Suprapubic skin (tissue), 3 donors: Measurements from ENCODE around the gene ACSL1.

Experiments used
- CTCF ChIP-seq, 2 donors: fragments of 200-600 bp in 1 of 2; fragments of 450-650 bp in 1 of 2; sonication (generic) in 1 of 2; IDR thresholded peaks; one replicate each; pipeline ENCODE4 v1.5.1; 2016 to 2019; ENCODE audit warnings: antibody characterized with exemption in 2 of 2, mild to moderate bottlenecking in 1 of 2, moderate library complexity in 1 of 2
- EP300 ChIP-seq: sonication (generic); formaldehyde crosslinking; IDR thresholded peaks from one replicate; pipeline ENCODE4 v1.6.1; 2017; ENCODE audit warnings: antibody characterized with exemption
- POLR2A ChIP-seq, 2 donors: fragments of 450-650 bp; IDR thresholded peaks; one replicate each; pipeline ENCODE4 v1.6.1; 2017; ENCODE audit warnings: antibody characterized with exemption in 2 of 2, mild to moderate bottlenecking in 2 of 2, moderate library complexity in 2 of 2

- TF ChIP-seq CTCF (IDR thresholded peaks at IDR 0.05), result no peak
- no peak for TF ChIP-seq POLR2A (IDR thresholded peaks at IDR 0.05)
- TF ChIP-seq EP300, result no peak
Measured at GRCh38 chr4:184804621-184805020, 21.1 kb downstream of the ACSL1 start.
